Retina (tissue), 1 donor: ENCODE measurements around the gene ITSN2.
"Not testable (repeated sequence)": the region's sequence is repeated elsewhere in the genome, so short reads cannot be mapped to it uniquely, and the experiment has no call there.

Experiments
- DNase-seq: peaks from one replicate; pipeline ENCODE4 v3.0.0-alpha.2; 2016

Gene ITSN2

GRCh38 chr2:24360050-24360962, at the start of gene ITSN2:
Gene ITSN2 (minus strand): TSS chr2:24360536. CDS start chr2:24328082, 32,454 bp downstream.
- peak; percentile 91 for DNase-seq

- no peak for DNase-seq
Measured at GRCh38 chr2:24409171-24409570, 48.8 kb upstream of the ITSN2 start.

GRCh38 chr2:24408704-24409103, 48.4 kb upstream of the ITSN2 start:
- not testable (repeated sequence) for DNase-seq

- DNase-seq, result peak; percentile 54
Measured at GRCh38 chr2:24404491-24404921, 44.2 kb upstream of the ITSN2 start.

- no peak for DNase-seq
Measured at GRCh38 chr2:24403832-24404212, 43.5 kb upstream of the ITSN2 start.

GRCh38 chr2:24403168-24403831, 43.0 kb upstream of the ITSN2 start:
- DNase-seq, result no peak

- peak; percentile 71 for DNase-seq
Measured at GRCh38 chr2:24402242-24403097, 42.1 kb upstream of the ITSN2 start.

- peak; percentile 59 for DNase-seq
Measured at GRCh38 chr2:24400207-24400907, 40.0 kb upstream of the ITSN2 start.

GRCh38 chr2:24399434-24400206, 39.3 kb upstream of the ITSN2 start:
- DNase-seq, result no peak

GRCh38 chr2:24394998-24395397, 34.7 kb upstream of the ITSN2 start:
- DNase-seq, result no peak

GRCh38 chr2:24392542-24393059, 32.3 kb upstream of the ITSN2 start:
- no peak for DNase-seq

GRCh38 chr2:24385366-24385765, 25.0 kb upstream of the ITSN2 start:
- no peak for DNase-seq

GRCh38 chr2:24382363-24383073, 22.2 kb upstream of the ITSN2 start:
- DNase-seq, result peak; percentile 67

- DNase-seq, result no peak
Measured at GRCh38 chr2:24380820-24381219, 20.5 kb upstream of the ITSN2 start.

GRCh38 chr2:24375349-24376087, 15.2 kb upstream of the ITSN2 start:
- DNase-seq, result no peak

- no peak for DNase-seq
Measured at GRCh38 chr2:24374301-24374700, 14.0 kb upstream of the ITSN2 start.

GRCh38 chr2:24372033-24372432, 11.7 kb upstream of the ITSN2 start:
- DNase-seq, result no peak

GRCh38 chr2:24365826-24366225, 5.5 kb upstream of the ITSN2 start:
- no peak for DNase-seq

- no peak for DNase-seq
Measured at GRCh38 chr2:24365051-24365450, 4.7 kb upstream of the ITSN2 start.

GRCh38 chr2:24363301-24363700, 3.0 kb upstream of the ITSN2 start:
- DNase-seq, result no peak
